Measurements from ENCODE around the gene RAI14. TPM values are rescaled to one million over a fixed set of nuclear protein-coding genes. Genes with fewer than 3 reads are reported as not detected.
"Not testable (repeated sequence)": the region's sequence is repeated elsewhere in the genome, so short reads cannot be mapped to it uniquely, and the experiment has no call there.

Gene RAI14
- total RNA-seq, 3 donors from 2014 or later, result 12.5 to 38.7 (median 22.4) TPM

GRCh38 chr5:34698109-34698419 lies 41.9 kb downstream of the RAI14 start:
- Histone ChIP-seq H3K4me3 (no peak overlapping the region), H3K9me3 (no peaks in the 10 kb centered on the region), H3K27me3 (no peaks in the 10 kb centered on the region), H3K27ac (no peak overlapping the region), H3K4me1 (no peaks in the 10 kb centered on the region), H3K36me3 (no peaks in the 10 kb centered on the region)
- TF ChIP-seq POLR2AphosphoS5 (IDR thresholded peaks at IDR 0.05), result no peak
- no peak for TF ChIP-seq CTCF (IDR thresholded peaks at IDR 0.05)
- no peak for TF ChIP-seq POLR2A (IDR thresholded peaks at IDR 0.05)
- DNase-seq (ENCODE audit: low spot score in 2 of 2), result no peak
- intact Hi-C loops (cut with DNase I; ENCODE audit: low total_unique reads), result no loop called here

GRCh38 chr5:34698754-34699153 lies 42.6 kb downstream of the RAI14 start:
- H3K27ac ChIP-seq, result no peak overlapping the region

GRCh38 chr5:34699155-34700077 lies 43.3 kb downstream of the RAI14 start:
- no peak for DNase-seq (ENCODE audit: low spot score in 2 of 2)
- TF ChIP-seq POLR2AphosphoS5 (IDR thresholded peaks at IDR 0.05) (no peak), POLR2A (IDR thresholded peaks at IDR 0.05) (no peak), CTCF (IDR thresholded peaks at IDR 0.05) (no peak)
- intact Hi-C loops (cut with DNase I; ENCODE audit: low total_unique reads), result loop anchor here (10.0 kb wide), 1 partner anchor 455 kb away; no protein-coding TSS in a partner anchor
- Histone ChIP-seq H3K4me3 (no peak overlapping the region), H3K4me1 (no peaks in the 10 kb centered on the region), H3K36me3 (no peaks in the 10 kb centered on the region), H3K27ac (no peak overlapping the region), H3K9me3 (no peaks in the 10 kb centered on the region), H3K27me3 (no peaks in the 10 kb centered on the region)

More at GRCh38 chr5:34698754-34699153, 42.6 kb downstream of the RAI14 start:
- H3K9me3 ChIP-seq, result no peaks in the 10 kb centered on the region
- intact Hi-C loops (cut with DNase I; ENCODE audit: low total_unique reads), result no loop called here
- H3K4me1 ChIP-seq, result no peaks in the 10 kb centered on the region
- DNase-seq (ENCODE audit: low spot score in 2 of 2), result no peak
- TF ChIP-seq POLR2A (IDR thresholded peaks at IDR 0.05), result no peak
- no peak for TF ChIP-seq CTCF (IDR thresholded peaks at IDR 0.05)
- no peak for TF ChIP-seq POLR2AphosphoS5 (IDR thresholded peaks at IDR 0.05)
- H3K36me3 ChIP-seq, result no peaks in the 10 kb centered on the region
- no peaks in the 10 kb centered on the region for H3K27me3 ChIP-seq
- H3K4me3 ChIP-seq, result no peak overlapping the region

GRCh38 chr5:34700078-34700452 lies 43.9 kb downstream of the RAI14 start:
- Histone ChIP-seq H3K27ac (no peak overlapping the region), H3K27me3 (no peaks in the 10 kb centered on the region), H3K36me3 (no peaks in the 10 kb centered on the region), H3K4me3 (no peak overlapping the region), H3K9me3 (no peaks in the 10 kb centered on the region), H3K4me1 (no peaks in the 10 kb centered on the region)
- intact Hi-C loops (cut with DNase I; ENCODE audit: low total_unique reads), result loop anchor here (10.0 kb wide), 1 partner anchor 455 kb away; no protein-coding TSS in a partner anchor
- no peak for DNase-seq (ENCODE audit: low spot score in 2 of 2)
- TF ChIP-seq POLR2A (IDR thresholded peaks at IDR 0.05) (no peak), POLR2AphosphoS5 (IDR thresholded peaks at IDR 0.05) (no peak), CTCF (IDR thresholded peaks at IDR 0.05) (no peak)

- not testable (repeated sequence) for DNase-seq (ENCODE audit: low spot score in 2 of 2); H3K4me1 ChIP-seq; H3K4me3 ChIP-seq; H3K27ac ChIP-seq; H3K27me3 ChIP-seq; H3K36me3 ChIP-seq; H3K9me3 ChIP-seq
- intact Hi-C loops (cut with DNase I; ENCODE audit: low total_unique reads), result loop anchor here (10.0 kb wide), 1 partner anchor 453 kb away; no protein-coding TSS in a partner anchor
These were observed 45.3 kb downstream of the RAI14 start for GRCh38 chr5:34701442-34701841.
